Ovary (tissue), 3 donors: ENCODE measurements around the gene NUP85.

Experiments used
- EP300 ChIP-seq: sonication (generic); formaldehyde crosslinking; IDR thresholded peaks from one replicate; pipeline ENCODE4 v1.6.1; 2017; ENCODE audit warnings: antibody characterized with exemption
- POLR2A ChIP-seq: fragments of 450-650 bp; IDR thresholded peaks from one replicate; pipeline ENCODE4 v1.6.1; 2017; ENCODE audit warnings: antibody characterized with exemption, mild to moderate bottlenecking, moderate library complexity
- TF ChIP-seq, protein P1 (sequence below), 3 donors: fragments of 450-650 bp in 2 of 3; fragments of 200-600 bp in 1 of 3; IDR thresholded peaks; one replicate each; pipeline versions ENCODE4 v1.5.1 to v1.8.0; 2016 to 2022; ENCODE audit warnings: antibody characterized with exemption in 3 of 3, mild to moderate bottlenecking in 1 of 3
- donor health status: DM: no; HTN: no; CAD: no.

DNA sequence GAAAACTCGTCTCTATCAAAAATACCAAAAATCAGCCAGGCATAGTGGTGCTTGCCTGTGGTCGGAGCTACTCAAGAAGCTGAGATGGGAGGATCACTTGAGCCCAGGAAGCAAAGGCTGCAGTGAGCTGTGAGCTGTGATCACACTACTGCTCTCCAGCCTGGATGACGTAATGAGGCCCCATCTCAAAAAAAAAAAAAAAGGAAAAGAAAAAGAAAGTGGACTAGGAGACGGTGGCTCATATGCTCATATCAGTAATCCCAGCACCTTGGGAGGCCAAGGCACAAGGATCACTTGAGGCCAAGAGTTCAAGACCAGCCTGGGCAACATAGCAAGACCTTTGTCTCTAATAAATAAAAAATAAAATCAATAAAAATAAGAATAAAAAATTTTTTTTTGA, 13.9 kb upstream of the NUP85 start:
- TF ChIP-seq POLR2A = no peak
- TF ChIP-seq, protein P1, sequence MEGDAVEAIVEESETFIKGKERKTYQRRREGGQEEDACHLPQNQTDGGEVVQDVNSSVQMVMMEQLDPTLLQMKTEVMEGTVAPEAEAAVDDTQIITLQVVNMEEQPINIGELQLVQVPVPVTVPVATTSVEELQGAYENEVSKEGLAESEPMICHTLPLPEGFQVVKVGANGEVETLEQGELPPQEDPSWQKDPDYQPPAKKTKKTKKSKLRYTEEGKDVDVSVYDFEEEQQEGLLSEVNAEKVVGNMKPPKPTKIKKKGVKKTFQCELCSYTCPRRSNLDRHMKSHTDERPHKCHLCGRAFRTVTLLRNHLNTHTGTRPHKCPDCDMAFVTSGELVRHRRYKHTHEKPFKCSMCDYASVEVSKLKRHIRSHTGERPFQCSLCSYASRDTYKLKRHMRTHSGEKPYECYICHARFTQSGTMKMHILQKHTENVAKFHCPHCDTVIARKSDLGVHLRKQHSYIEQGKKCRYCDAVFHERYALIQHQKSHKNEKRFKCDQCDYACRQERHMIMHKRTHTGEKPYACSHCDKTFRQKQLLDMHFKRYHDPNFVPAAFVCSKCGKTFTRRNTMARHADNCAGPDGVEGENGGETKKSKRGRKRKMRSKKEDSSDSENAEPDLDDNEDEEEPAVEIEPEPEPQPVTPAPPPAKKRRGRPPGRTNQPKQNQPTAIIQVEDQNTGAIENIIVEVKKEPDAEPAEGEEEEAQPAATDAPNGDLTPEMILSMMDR (IDR thresholded peaks at IDR 0.05) = no peak
- TF ChIP-seq EP300 = no peak
